UCSD-AML1 (cell line): ENCODE measurements around the gene NFE2L1.
"Not testable (repeated sequence)": the region's sequence is repeated elsewhere in the genome, so short reads cannot be mapped to it uniquely, and the experiment has no call there.

Source experiments
- DNase-seq: peaks from one replicate; lab custom pipeline; 2025; ENCODE audit not compliant: unreplicated experiment; lab: John Stamatoyannopoulos, UW

NFE2L1 gene, protein sequence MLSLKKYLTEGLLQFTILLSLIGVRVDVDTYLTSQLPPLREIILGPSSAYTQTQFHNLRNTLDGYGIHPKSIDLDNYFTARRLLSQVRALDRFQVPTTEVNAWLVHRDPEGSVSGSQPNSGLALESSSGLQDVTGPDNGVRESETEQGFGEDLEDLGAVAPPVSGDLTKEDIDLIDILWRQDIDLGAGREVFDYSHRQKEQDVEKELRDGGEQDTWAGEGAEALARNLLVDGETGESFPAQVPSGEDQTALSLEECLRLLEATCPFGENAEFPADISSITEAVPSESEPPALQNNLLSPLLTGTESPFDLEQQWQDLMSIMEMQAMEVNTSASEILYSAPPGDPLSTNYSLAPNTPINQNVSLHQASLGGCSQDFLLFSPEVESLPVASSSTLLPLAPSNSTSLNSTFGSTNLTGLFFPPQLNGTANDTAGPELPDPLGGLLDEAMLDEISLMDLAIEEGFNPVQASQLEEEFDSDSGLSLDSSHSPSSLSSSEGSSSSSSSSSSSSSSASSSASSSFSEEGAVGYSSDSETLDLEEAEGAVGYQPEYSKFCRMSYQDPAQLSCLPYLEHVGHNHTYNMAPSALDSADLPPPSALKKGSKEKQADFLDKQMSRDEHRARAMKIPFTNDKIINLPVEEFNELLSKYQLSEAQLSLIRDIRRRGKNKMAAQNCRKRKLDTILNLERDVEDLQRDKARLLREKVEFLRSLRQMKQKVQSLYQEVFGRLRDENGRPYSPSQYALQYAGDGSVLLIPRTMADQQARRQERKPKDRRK

DNA sequence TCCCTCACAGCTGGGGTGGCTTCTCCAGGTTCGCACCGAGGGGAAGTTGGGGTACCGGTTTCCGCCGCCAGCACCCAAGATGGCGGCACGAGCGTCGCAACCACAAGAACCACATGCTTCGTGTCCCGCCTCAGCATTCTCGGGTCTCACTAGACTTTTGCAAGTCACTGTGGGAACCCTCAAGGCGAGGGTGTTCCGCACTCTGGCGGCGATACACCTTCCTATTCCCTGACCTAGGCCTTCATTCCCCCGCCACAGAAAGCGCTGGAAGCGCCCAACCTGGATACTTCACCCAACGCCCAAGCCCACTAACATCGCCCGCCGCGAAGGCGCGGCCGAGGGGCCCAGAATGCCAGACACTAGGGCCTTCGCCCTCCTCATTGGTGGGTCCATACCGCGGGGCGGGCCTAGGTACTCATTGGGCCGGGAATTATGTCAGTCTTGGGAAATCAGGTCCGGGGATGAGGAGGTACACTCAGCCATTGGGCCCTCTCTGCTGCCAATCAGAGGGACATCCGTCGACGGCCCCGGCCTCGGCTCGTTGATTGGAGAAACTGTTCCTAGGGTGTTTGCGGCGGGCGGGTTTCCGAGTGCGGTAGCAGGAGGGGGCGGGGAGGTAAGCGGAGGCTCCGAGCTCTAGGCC lies at the start of gene NFE2L1:
Gene NFE2L1, plus strand, starts transcription at position 619 of the 643 bp plus-strand sequence. CDS start 2,760 bp downstream, outside the sequence.
- DNase-seq = peak; percentile 99

DNA sequence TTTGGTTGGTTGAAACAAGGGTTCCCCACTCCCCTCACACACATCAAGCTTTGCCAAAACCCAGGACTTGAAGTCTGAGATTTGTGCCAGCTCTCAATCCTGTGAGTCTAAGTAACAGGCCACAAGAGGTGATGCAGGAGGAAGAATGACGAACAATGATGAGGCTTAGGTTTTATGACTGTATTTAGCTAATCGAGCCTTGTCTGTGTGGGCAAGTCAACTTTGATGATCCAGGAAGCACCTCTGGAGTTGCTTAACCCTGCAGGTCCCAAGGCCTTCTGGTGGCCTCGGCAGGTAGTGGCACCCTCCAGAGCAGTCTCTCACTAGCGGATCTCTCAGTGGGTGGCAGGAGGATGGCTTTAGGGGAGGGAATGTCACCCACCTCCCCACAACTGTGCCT lies 48.6 kb upstream of the NFE2L1 start:
- DNase-seq = no peak

- no peak for DNase-seq
Measured at GRCh38 chr17:48001197-48001596, 47.0 kb upstream of the NFE2L1 start.

DNA sequence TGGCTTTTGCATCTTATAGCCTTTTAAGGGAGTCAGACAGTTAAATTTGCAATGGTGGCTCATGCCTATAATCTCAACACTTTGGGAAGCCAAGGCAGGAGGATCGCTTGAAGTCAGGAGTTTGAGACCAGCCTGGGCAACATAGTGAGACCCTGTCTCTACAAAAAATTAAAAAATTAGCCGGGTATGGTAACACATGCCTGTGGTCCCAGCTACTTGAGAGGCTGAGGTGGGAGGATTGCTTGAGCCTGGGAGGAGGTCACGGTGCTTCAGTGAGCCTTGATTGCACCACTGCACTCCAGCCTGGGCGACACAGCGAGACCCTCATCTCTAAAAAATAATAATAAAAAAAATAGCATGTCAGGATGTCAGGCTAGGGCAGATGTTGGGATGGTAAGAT lies 46.5 kb upstream of the NFE2L1 start:
- DNase-seq = not testable (repeated sequence)

- no peak for DNase-seq
Measured at GRCh38 chr17:48002266-48002915, 45.8 kb upstream of the NFE2L1 start.

- DNase-seq = no peak
Measured at GRCh38 chr17:48002916-48003416, 45.2 kb upstream of the NFE2L1 start.

DNA sequence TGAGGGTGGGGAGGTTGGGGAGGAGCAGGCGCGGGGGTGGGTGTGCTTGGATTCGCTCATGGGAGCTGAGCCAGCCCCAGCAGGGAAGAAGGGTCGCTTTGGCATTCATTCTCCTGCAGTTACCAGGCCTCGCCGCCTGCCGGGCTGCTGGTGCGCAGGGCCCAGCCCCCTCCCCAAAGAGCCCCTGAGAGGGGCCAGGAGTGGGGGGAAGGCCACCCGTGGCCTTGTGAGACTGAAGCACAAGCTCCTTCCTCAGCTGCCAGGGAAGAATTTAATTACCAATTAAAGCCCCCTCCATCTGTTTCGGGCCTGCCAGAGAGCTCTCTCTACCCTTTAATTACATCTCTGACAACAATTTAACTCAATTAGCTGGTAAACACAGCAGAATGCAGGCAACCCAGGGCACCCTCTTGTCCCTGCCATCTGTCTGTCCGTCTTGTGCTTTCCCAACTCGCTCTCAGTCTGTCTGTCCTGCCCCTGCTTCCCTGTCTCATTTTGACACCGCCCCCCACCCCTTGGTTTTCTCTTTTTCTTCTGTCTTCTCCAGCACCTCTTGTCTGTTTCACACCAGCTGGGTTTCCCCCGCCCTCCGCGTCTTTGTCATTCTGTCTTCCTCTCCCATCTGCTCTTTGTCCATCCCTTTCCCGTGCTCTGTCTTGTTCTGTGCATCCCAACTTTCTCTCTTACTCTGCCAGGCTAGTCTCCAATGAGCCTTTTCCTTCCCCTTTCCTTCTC lies 44.6 kb upstream of the NFE2L1 start:
- no peak for DNase-seq

- DNase-seq = no peak
Measured at GRCh38 chr17:48004983-48005382, 43.2 kb upstream of the NFE2L1 start.

DNA sequence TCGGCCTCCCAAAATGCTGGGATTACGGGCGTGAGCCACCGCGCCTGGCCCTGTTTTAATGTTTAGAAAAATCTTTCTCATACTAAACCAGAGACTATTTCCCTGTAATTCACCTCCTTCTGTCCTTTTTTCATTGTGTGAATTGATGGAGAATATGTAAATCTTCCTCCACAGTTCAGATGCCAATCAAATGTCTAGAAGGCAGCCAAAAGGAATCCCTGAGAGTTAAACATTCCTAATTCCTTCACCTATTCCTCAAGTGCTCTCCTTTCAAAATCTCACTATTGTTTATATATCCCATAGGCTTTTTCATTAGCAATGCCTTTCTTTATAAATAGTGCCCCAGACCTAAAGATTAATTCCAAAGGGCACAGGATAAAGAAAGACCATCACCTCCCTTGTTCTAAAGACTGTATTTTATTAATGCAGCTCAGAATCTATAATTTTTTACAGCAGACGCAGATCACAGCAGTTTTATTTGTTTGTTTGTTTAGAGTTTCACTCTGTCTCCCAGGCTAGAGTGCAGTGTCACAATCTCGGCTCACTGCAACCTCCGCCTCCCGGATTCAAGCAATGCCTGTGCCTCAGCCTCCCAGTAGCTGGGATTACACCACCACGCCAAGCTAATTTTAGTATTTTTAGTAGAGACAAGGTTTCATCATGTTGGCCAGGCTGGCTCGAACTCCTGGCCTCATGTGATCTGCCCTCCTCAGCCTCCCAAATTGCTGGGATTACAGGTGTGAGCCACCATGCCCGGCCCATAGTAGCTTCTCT lies 41.0 kb upstream of the NFE2L1 start:
- no peak for DNase-seq

- DNase-seq = no peak
Measured at GRCh38 chr17:48010193-48010592, 38.0 kb upstream of the NFE2L1 start.

GRCh38 chr17:48011405-48012150 lies 36.6 kb upstream of the NFE2L1 start:
- peak; percentile 30 for DNase-seq

- DNase-seq = no peak
Measured at GRCh38 chr17:48012151-48012520, 36.0 kb upstream of the NFE2L1 start.

DNA sequence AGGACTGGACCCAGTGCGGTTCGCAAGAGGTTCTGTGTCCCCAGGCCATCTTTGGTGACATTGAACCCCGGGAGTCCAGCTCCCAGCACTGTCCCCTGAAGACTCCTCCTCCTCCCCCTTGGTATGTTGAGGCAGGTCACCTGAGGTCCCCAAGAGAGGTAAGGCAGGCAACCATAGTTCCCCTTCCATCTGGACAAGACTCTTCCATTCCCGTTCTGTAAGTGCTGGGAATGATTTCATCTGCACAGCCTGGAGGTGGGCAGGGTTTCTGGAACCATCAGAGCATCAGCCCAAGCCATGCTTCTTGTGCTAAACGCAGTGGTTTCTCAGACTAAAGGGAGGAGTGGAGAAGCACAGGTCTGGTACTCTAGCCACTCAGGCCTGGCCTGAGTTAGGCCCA lies 35.5 kb upstream of the NFE2L1 start:
- DNase-seq = no peak

- DNase-seq = no peak
Measured at GRCh38 chr17:48013876-48014594, 34.1 kb upstream of the NFE2L1 start.

DNA sequence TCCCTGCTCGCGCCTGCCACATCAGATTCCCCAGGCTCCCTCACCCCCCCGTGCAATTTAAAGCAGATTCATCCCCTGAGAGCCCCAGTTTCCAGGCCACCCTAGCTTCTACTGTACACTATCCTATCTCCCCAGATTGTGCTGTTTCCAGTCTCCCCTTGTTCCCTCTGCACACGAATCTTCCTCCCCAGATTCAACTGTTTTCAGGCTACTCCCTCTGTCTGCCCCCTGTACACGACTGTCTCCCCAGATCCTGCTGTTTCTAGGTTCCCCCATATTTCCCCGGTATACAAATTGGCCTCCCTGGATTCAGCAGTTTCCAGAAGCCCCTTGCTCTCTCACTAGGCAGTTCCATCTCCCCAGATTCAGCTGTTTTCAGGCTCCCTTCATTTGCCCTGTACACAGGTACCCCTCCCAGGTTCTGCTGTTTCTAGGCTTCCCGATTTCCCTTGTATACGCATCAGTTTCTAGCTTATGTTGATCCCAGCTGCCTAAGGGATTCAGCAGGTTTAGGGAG lies 33.5 kb upstream of the NFE2L1 start:
- no peak for DNase-seq

- DNase-seq = no peak
Measured at GRCh38 chr17:48016112-48016511, 32.0 kb upstream of the NFE2L1 start.

DNA sequence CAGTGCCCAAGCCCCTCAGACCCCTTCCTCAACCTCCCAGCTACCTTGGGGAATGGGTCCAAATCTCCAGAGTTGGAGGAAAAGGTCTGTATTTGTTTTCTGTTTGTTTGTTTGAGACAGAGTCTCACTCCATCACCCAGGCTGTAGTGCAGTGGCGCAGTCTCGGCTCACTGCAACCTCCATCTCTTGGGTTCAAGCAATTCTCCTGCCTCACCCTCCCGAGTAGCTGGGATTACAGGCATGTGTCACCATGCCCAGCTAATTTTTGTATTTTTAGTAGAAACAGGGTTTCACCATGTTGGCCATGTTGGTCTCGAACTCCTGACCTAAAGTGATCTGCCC lies 30.4 kb upstream of the NFE2L1 start:
- DNase-seq = not testable (repeated sequence)

- DNase-seq = no peak
Measured at GRCh38 chr17:48021934-48022333, 26.2 kb upstream of the NFE2L1 start.
